NCI-H1417 treated with DMSO at 0.1 percent for 48 hours (cell line): ENCODE results near the gene SLC31A1.

Experiments
- DNase-seq: peaks from one replicate; lab custom pipeline; 2025; lab: John Stamatoyannopoulos, UW

SLC31A1 gene

DNA sequence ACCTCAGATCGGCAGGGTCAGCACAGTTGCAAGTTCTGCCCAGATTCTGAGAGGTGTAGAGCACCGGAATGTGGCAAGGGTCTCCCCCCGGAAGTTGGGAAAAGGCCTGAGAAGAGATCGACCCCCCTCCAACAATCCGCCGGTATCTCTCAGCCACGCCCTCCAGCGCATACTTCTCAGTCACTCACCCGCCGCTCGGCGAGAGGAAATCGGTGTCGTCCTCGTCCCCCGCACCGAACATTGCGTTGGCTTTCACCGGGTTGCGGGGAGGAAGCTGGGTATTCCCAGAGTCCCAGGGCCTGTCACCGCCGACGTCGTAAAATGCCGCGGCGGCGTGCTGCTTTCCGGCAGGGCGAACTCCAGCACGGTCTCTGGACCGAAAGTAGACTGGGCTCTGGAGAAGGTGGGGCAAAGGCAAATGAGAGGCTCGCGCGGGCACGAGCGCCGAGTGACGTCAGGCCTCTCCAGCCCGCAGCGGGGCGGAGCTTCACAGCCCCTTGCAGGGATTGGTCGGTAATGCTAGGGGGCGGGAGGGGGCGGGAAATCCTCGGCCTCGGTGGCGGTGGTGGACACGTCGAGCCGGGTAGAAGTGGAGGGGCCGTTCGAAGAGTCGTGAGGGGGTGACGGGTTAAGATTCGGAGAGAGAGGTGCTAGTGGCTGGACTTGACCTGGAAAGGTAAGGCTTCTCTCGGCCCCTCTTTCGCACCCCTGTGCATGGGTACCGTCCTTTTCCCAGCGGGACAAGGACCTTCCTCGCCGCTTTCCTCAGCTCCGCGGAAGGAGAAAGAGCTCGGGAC lies at the start of gene SLC31A1, which contains the start of gene FKBP15:
TSS of gene SLC31A1 (plus strand) at position 542 of the 797 bp plus-strand sequence. CDS start 34,605 bp downstream, outside the sequence.
TSS of gene FKBP15 (minus strand) at position 275 of the 797 bp plus-strand sequence. CDS start at position 241, 34 bp downstream.
- peak; percentile 87 for DNase-seq

DNA sequence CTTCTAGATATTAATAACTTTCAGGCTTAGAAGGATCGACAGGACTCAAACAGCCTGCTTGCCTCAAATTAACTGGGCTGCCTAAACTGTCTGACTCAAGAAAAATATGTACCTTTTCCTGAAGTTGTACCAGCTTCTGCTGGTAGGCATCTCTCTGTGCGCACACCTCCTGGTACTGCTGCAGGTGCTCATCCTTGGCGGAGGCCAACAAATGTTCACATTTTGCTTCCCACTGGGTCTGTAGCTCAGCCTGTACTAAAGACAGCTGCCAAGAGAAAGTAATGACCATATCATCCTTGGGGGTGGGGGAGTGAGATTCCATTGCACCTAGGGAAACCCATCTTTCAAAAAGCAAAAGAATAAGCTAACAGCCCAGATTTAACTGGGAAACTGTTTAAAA lies 48.0 kb upstream of the SLC31A1 start:
- no peak for DNase-seq

DNA sequence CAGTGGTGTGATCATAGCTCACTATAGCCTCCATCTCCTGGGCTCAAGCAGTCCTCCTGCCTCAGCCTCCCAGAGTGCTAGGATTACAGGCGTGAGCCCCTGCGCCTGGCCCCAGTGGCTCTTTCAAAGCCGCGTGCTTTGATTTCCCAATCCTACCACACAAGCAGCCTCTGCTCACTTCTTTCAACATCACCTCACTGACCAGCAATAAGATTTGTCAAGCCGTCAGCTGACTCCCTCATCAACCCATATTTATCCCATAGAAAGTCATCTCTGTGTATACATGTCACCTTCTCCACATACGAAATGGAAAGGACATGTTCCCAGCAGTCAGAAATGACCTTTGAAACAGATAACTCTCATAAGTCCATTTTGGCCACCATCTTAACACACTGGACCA lies 44.5 kb upstream of the SLC31A1 start:
- no peak for DNase-seq

GRCh38 chr9:113177251-113177650 lies 44.1 kb upstream of the SLC31A1 start:
- DNase-seq: no peak

DNA sequence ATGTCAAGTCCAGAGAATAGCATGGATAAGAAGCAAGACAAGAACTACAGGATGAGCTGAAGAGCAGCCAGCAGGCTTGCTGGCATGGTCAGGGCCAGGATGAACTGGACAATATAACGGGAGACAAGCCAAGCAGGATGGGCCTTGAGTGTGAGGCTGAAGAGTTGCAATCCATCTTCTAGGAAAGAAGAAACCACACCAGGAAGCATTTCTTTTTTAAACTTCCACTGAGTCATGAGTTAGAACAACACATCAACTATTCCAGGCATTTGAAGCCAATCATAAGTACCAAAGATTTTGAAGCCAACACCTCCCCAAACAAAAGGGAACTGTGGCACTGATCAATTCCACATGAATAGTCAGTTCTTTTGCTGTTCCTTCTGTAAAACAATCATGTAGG lies 43.3 kb upstream of the SLC31A1 start:
- no peak for DNase-seq

- no peak for DNase-seq
Measured at GRCh38 chr9:113179839-113180238, 41.5 kb upstream of the SLC31A1 start.

DNA sequence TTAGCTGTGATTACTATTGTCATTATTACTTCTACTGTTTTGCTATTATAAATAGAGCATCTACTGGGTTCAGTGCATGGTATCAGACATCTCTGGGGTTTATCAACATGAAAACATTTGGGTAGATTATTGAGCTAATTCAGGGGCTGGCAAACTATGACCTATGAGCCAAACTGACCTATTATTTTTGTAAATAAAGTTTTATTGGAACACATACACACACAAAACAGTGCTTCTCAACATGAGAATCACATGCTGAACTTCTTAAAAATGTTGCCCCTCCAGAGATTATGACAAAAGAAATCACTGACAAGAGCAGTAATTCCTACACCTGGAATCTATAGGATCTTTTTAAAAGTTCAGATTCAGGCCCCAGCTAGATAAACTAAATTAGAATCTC lies 40.2 kb upstream of the SLC31A1 start:
- DNase-seq: no peak

DNA sequence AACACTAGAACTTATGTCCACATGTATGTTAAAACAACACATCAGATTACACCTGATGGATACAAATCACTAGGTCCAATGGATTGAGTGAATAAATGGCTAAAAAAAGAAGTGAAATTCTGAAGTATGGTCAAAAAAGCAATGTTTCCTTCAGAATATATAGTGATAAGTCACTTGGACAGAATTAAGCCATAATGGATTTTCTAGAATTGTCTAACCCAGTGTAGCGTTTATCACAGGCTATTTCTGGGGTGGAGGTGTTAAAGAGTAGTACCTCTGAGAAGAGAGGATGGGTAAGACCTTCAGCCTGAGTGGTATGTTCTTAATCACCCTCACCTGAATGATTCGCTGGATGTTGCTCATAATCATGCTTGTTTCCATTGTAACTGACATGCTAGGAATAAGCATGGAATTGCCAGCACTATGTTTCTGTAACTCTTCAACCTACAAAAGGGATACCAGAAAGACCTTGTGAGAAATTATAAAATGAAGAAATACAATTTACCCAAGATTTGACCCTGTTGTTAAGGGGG lies 37.3 kb upstream of the SLC31A1 start:
- DNase-seq: no peak

- no peak for DNase-seq
Measured at GRCh38 chr9:113184539-113184938, 36.8 kb upstream of the SLC31A1 start.

DNA sequence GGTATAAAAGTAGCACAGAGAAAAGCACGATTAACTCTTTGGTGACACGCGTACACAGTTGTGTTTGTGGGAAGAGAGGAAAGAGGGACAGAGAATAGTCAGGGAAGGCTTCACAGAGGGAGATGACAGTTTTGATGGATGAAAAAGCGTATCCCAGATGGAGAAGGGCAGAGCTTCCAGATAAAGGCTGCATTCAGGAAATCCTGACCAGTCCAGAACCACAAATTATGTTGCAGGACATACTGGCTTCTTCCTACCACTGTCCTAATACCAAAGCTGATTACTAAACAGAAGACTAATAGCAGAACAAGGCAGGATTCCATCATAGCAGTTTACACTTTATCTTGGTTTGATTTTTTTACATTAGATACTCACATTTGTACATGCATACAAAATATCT lies 36.1 kb upstream of the SLC31A1 start:
- DNase-seq: no peak

DNA sequence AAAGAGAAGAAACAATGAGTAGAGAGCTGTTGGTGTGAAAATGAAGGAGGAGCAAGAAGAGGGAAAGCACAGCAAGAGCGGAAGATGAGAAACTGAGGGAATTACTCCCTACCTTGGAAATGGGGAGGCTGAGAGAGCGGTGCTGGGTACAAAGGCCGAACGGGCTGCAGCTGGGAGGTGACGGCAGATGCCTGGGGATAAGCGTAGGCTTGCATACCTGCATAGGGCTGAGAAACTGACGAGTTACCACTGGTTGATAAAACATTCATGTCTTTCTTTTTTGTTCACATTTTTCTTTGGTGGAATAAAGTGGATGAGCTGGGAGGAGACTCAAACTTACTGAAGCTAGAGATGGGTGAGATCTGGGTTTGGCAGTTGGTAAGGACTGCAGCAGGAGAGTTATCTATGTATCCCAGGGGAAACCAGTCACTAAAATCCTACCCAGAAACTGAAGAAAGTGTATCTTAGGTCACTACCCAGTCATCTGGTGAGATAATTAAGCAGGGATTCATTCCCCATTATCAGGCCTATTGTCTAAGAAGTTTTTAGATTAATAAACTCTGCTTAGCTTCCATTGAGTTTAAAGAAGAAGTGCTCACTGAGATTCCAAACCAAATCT lies 35.1 kb upstream of the SLC31A1 start:
- no peak for DNase-seq

- no peak for DNase-seq
Measured at GRCh38 chr9:113187929-113188595, 33.3 kb upstream of the SLC31A1 start.

DNA sequence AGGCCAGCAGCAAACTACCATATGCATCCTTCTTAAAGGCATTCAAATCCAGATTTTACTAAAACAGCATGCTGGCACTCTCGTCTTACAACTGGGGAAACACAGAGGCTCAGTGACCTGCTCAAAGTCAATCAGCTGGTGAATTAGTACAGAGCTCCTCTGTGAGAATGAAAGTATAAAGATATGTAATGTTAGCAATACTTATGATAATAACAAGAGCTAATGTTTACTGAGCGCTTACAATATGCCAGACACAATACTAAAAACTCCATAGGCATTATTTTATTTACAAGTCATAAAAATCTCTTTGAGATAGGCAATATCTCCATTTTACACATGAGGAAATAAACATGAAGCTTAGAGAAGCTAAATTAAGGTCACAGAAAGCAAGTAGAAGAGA lies 28.9 kb upstream of the SLC31A1 start:
- no peak for DNase-seq

DNA sequence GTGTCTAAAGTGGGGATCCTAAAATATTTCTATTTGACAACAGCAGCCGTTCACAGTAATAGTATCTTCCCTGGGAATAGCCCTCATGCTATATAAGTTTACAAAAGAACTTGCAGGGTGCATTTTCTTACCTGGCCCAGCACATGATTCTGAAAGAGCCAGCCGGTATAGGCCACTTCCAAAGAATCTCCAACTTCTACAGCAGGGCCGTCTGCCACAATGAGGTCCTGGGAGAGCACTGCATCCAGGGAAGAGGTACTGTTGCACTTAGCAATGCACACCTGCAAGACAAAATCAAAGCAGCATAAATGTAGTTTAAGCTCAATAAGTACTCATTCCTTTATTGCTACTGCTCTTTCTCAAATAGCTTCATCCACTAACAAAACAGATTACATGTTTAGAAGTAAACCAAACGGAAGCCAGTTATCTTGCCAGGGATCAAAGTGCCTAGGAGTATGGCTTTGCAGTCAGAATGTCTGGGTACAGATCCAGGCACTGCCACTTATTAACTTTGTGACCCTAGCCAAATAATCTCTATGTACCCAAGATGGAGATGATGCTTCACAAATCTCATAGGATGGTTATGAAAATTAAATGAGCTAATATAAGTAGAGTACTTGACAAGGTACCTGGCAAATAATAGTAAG lies 21.5 kb upstream of the SLC31A1 start:
- no peak for DNase-seq

GRCh38 chr9:113205432-113205831 lies 15.9 kb upstream of the SLC31A1 start:
- no peak for DNase-seq

DNA sequence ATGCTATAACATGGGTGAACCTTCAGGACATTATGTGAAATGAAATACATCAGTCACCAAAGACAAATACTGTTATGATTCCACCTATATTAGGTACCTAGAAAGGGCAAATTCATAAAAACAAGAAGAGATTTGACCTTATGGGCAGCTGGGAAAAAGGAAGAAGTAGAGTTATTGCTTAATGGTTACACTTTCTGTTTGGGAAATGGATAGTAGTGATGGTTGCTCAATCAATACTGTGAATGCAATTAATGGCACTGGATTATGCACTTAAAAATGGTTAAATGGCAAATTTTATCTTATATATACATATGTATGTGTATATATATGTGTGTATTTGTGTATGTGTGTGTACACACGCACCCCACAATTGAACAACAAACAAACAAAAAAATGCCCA lies 15.5 kb upstream of the SLC31A1 start:
- DNase-seq: no peak

GRCh38 chr9:113210815-113211214 lies 10.5 kb upstream of the SLC31A1 start:
- no peak for DNase-seq

DNA sequence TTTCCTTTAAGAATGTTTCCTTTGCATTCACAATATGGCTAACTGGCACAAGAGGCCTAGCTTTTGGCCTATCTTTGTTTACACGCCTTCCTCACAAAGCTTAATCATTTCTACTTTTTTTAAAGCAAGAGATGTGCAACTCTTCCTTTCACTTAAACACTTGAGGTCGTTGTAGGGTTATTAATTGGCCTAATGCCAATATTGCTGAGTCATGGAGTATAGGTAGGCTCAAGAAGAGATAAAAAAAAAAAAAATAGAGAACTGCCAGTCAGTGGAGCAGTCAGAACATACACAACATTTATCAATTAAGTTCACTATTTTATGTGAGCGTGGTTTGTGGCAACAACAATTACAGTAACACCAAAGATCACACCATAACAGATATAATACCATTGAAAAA lies 6.2 kb upstream of the SLC31A1 start:
- DNase-seq: no peak

GRCh38 chr9:113216406-113216805 lies 4.9 kb upstream of the SLC31A1 start:
- no peak for DNase-seq

- no peak for DNase-seq
Measured at GRCh38 chr9:113219186-113219936, 2.0 kb upstream of the SLC31A1 start.

- no peak for DNase-seq
Measured at GRCh38 chr9:113219969-113220368, 1.4 kb upstream of the SLC31A1 start.
